ENCODE results near the gene ARL4A. TPM values are rescaled to one million over a fixed set of nuclear protein-coding genes. Genes with fewer than 3 reads are reported as not detected.

Gene ARL4A
- total and polyA plus RNA-seq, 10 of the 15 experiments (the other 5 are each of a cell fraction or from before 2014, with no cell fraction given) = 0.35 to 4.6 (median 2.7) TPM

- Histone ChIP-seq H3K9ac (ENCODE audit: control insufficient read depth, insufficient read depth, low read length) (no peak overlapping the region), H2AFZ (ENCODE audit: control insufficient read depth, low read depth, low read length) (no peak overlapping the region), H3K9me3 (replicated peaks; ENCODE audit: control insufficient read depth, insufficient read depth, low read length) (no peaks in the 10 kb centered on the region), H3K4me3 (no peak overlapping the region), H4K20me1 (ENCODE audit: control insufficient read depth, insufficient read depth) (no peaks in the 10 kb centered on the region), H3K36me3 (ENCODE audit: control insufficient read depth in 2 of 2, insufficient read depth in 2 of 2, low read length in 1 of 2) (no peaks in the 10 kb centered on the region), H3K4me2 (ENCODE audit: control insufficient read depth, insufficient read depth) (no peak overlapping the region), H3K27ac (ENCODE audit: control insufficient read depth, insufficient read depth) (no peak overlapping the region), H3K4me1 (ENCODE audit: control insufficient read depth, insufficient read depth, low read length) (no peaks in the 10 kb centered on the region), H3K79me2 (ENCODE audit: control insufficient read depth, insufficient read depth, low read length) (no peaks in the 10 kb centered on the region), H3K27me3 (replicated peaks in 1 of 2; ENCODE audit: control insufficient read depth in 2 of 2, insufficient read depth in 2 of 2, low read length in 1 of 2) (no peaks in the 10 kb centered on the region)
- intact Hi-C loops (cut with micrococcal nuclease; ENCODE audit: unreplicated experiment) (no loop called here), in situ Hi-C loops (cut with MboI) (no loop called here)
- TF ChIP-seq ASH2L (IDR thresholded peaks at IDR 0.05; ENCODE audit: borderline replicate concordance, low read depth) = no peak
- no peak for TF ChIP-seq E2F4 (IDR thresholded peaks at IDR 0.05; ENCODE audit: low read depth, low read length)
- no peak for TF ChIP-seq SPI1 (IDR thresholded peaks at IDR 0.05; ENCODE audit: borderline replicate concordance, insufficient read depth, low read depth, low read length)
- TF ChIP-seq KLF5 (IDR thresholded peaks at IDR 0.05; ENCODE audit: partially characterized antibody) = no peak
- TF ChIP-seq SUPT20H (IDR thresholded peaks at IDR 0.05; ENCODE audit: borderline replicate concordance, control insufficient read depth, low read depth, low read length) = no peak
- no peak for TF ChIP-seq SMARCA5 (IDR thresholded peaks at IDR 0.05)
- ChIA-PET CTCF (interaction anchor here (0.7 kb wide), 1 partner anchor 109 kb away, joined by 3 read pairs; no protein-coding TSS in a partner anchor), SMC1A (ENCODE audit: uncharacterized antibody, unreplicated experiment) (interaction anchor here (1.9 kb wide), 1 partner anchor 28 kb away, joined by 4 read pairs; no protein-coding TSS in a partner anchor), POLR2A (no interaction called here), RAD21 (ENCODE audit: unreplicated experiment) (no interaction called here)
- DNase-seq (ENCODE audit: low read depth, low spot score) (no peak), FAIRE-seq (no peak), ATAC-seq (no peak)
- WGBS (ENCODE audit: insufficient coverage, insufficient replicate concordance, low lambda C conversion rate, missing lambda C conversion rate) = 6% methylated on average over 2 of the region's 2 CpGs
- no TSS peak for BruUV-seq (replicated peaks)
Measured at GRCh38 chr7:12730523-12730922, 43.1 kb downstream of the ARL4A start.

- ATAC-seq = no peak
- ChIA-PET POLR2A (no interaction called here), RAD21 (ENCODE audit: unreplicated experiment) (no interaction called here), CTCF (no interaction called here), SMC1A (ENCODE audit: uncharacterized antibody, unreplicated experiment) (interaction anchor here (1.9 kb wide), 1 partner anchor 29 kb away, joined by 4 read pairs; no protein-coding TSS in a partner anchor)
- in situ Hi-C loops (cut with MboI) = no loop called here
- no peak for DNase-seq (ENCODE audit: low read depth, low spot score)
- Histone ChIP-seq H3K9ac (ENCODE audit: control insufficient read depth, insufficient read depth, low read length) (no peak overlapping the region), H3K27me3 (replicated peaks in 1 of 2; ENCODE audit: control insufficient read depth in 2 of 2, insufficient read depth in 2 of 2, low read length in 1 of 2) (no peaks in the 10 kb centered on the region), H3K9me3 (replicated peaks; ENCODE audit: control insufficient read depth, insufficient read depth, low read length) (no peaks in the 10 kb centered on the region), H3K27ac (ENCODE audit: control insufficient read depth, insufficient read depth) (no peak overlapping the region), H4K20me1 (ENCODE audit: control insufficient read depth, insufficient read depth) (no peaks in the 10 kb centered on the region), H3K36me3 (ENCODE audit: control insufficient read depth in 2 of 2, insufficient read depth in 2 of 2, low read length in 1 of 2) (no peaks in the 10 kb centered on the region), H2AFZ (ENCODE audit: control insufficient read depth, low read depth, low read length) (no peak overlapping the region), H3K4me3 (no peak overlapping the region), H3K4me2 (ENCODE audit: control insufficient read depth, insufficient read depth) (no peak overlapping the region), H3K79me2 (ENCODE audit: control insufficient read depth, insufficient read depth, low read length) (no peaks in the 10 kb centered on the region), H3K4me1 (ENCODE audit: control insufficient read depth, insufficient read depth, low read length) (no peaks in the 10 kb centered on the region)
- no TSS peak for BruUV-seq (replicated peaks)
- WGBS (ENCODE audit: insufficient coverage, insufficient replicate concordance, low lambda C conversion rate, missing lambda C conversion rate) = 0% methylated on average over 1 of the region's 1 CpG
- no peak for FAIRE-seq
- intact Hi-C loops (cut with micrococcal nuclease; ENCODE audit: unreplicated experiment) = no loop called here
- TF ChIP-seq CBFB (IDR thresholded peaks at IDR 0.05; ENCODE audit: low read depth) (no peak), CHD1 (IDR thresholded peaks at IDR 0.05; ENCODE audit: low read depth, low read length) (no peak), CUX1 (IDR thresholded peaks at IDR 0.05; ENCODE audit: insufficient replicate concordance, low read depth, low read length) (no peak), RAD51 (IDR thresholded peaks at IDR 0.05) (no peak), FOXM1 (IDR thresholded peaks at IDR 0.05; ENCODE audit: low read depth, low read length) (no peak), ZSCAN29 (IDR thresholded peaks at IDR 0.05) (no peak), HCFC1 (IDR thresholded peaks at IDR 0.05; ENCODE audit: low read length) (no peak)
Measured at GRCh38 chr7:12731214-12731656, 43.8 kb downstream of the ARL4A start.
